HG02759 (cell line): ENCODE data around the gene BANP.
A peak's percentile ranks its signal among the peaks of the same experiment; 100 is the strongest.
"Not testable (repeated sequence)": the region's sequence is repeated elsewhere in the genome, so short reads cannot be mapped to it uniquely, and the experiment has no call there.

Experiments
- ATAC-seq: cut with Tn5 transposase; IDR thresholded peaks from one replicate; pipeline ENCODE4 v1.9.1; 2021; ENCODE audit warnings: mild to moderate bottlenecking, moderate library complexity; ENCODE audit not compliant: unreplicated experiment

BANP gene

GRCh38 chr16:88043208-88043910 is 92.1 kb downstream of the BANP start:
- ATAC-seq = not testable (repeated sequence)

GRCh38 chr16:88044121-88044581 is 92.9 kb downstream of the BANP start:
- peak; percentile 49 for ATAC-seq

- ATAC-seq = not testable (repeated sequence)
These were observed 94.1 kb downstream of the BANP start for GRCh38 chr16:88045361-88045760.

- peak; percentile 87 for ATAC-seq
These were observed 94.6 kb downstream of the BANP start for GRCh38 chr16:88045820-88046303.

- ATAC-seq = no peak
These were observed 96.2 kb downstream of the BANP start for GRCh38 chr16:88047462-88047861.

GRCh38 chr16:88048985-88049384 is 97.8 kb downstream of the BANP start:
- ATAC-seq = no peak

GRCh38 chr16:88049561-88050545 is 98.6 kb downstream of the BANP start:
- ATAC-seq = no peak

GRCh38 chr16:88050952-88051660 is 99.9 kb downstream of the BANP start:
- ATAC-seq = no peak

GRCh38 chr16:88052661-88053060 is 101.4 kb downstream of the BANP start:
- no peak for ATAC-seq

- not testable (repeated sequence) for ATAC-seq
These were observed 102.2 kb downstream of the BANP start for GRCh38 chr16:88053479-88053878.

- ATAC-seq = no peak
These were observed 104.1 kb downstream of the BANP start for GRCh38 chr16:88055356-88055755.

- ATAC-seq = no peak
These were observed 105.0 kb downstream of the BANP start for GRCh38 chr16:88056212-88056611.

- ATAC-seq = no peak
These were observed 106.4 kb downstream of the BANP start for GRCh38 chr16:88057656-88058055.

GRCh38 chr16:88058136-88058535 is 106.9 kb downstream of the BANP start:
- ATAC-seq = no peak

- no peak for ATAC-seq
These were observed 107.6 kb downstream of the BANP start for GRCh38 chr16:88058817-88059216.

- ATAC-seq = no peak
These were observed 108.6 kb downstream of the BANP start for GRCh38 chr16:88059701-88060386.

- no peak for ATAC-seq
These were observed 109.4 kb downstream of the BANP start for GRCh38 chr16:88060524-88061219.

- ATAC-seq = no peak
These were observed 110.3 kb downstream of the BANP start for GRCh38 chr16:88061346-88062110.
